HG03135 (cell line): ENCODE results near the gene GHR.

Experiments used
- ATAC-seq: cut with Tn5 transposase; IDR thresholded peaks from one replicate; pipeline ENCODE4 v1.9.1; 2021; ENCODE audit warnings: mild to moderate bottlenecking, moderate library complexity; ENCODE audit not compliant: unreplicated experiment

Gene GHR

GRCh38 chr5:42767491-42768105 is 344.4 kb downstream of the GHR start:
- no peak for ATAC-seq

GRCh38 chr5:42768106-42768504 is 344.9 kb downstream of the GHR start:
- ATAC-seq = no peak

GRCh38 chr5:42770003-42770402 is 346.8 kb downstream of the GHR start:
- ATAC-seq = no peak
